K562 (cell line): ENCODE measurements around the gene IGSF21. TPM values are rescaled to one million over a fixed set of nuclear protein-coding genes. Genes with fewer than 3 reads are reported as not detected.

Experiments used
- ATAC-seq: fragments of 200-7000 bp; cut with Tn5 transposase; 3 replicates; pipeline ENCODE4 v1.9.1; 2020; ENCODE audit warnings: moderate library complexity
- Bru-seq: library from RNA; stranded (reverse); fragments of 400-500 nt; gene quantifications from one replicate; lab custom pipeline; 2021; lab: Mats Ljungman, UMichigan
- BruChase-seq, 2 experiments: library from RNA; stranded (reverse); fragments of 400-500 nt; gene quantifications; one replicate each; lab custom pipeline; 2021; lab: Mats Ljungman, UMichigan
- BruUV-seq: library from RNA; stranded (reverse); fragments of 400-500 nt; replicated peaks from 2 replicates; lab custom pipeline; 2021; lab: Mats Ljungman, UMichigan
- CTCF ChIA-PET: fragments of 300-600 bp; formaldehyde crosslinking; extraction: SDS; loops from one replicate; lab custom pipeline; 2021; ENCODE audit warnings: low intra/inter-chr PET ratio; lab: Yijun Ruan, JAX
- POLR2A ChIA-PET: fragments of 300-600, 350-650 bp; sonication (Branson Sonifier 250); formaldehyde crosslinking; extraction: SDS; loops from one replicate; lab custom pipeline; 2021; ENCODE audit warnings: antibody characterized with exemption, inconsistent platforms; lab: Yijun Ruan, JAX
- DNase-seq, 4 experiments: peaks; one replicate each; pipeline versions ENCODE4 v3.0.0 to v3.0.0-alpha.2; 2011 to 2018; ENCODE audit warnings: low spot score in 3 of 4, mixed read lengths in 3 of 4; ENCODE audit errors: extremely low read depth in 1 of 4
- FAIRE-seq: peaks from 2 replicates; lab custom pipeline; 2011; peaks lifted over from hg19 to GRCh38; lab: Jason Lieb, UNC
- H2AFZ ChIP-seq: 2 replicates; pipeline ENCODE4 v1.6.0; 2011; ENCODE audit warnings: low read depth, low read length, control low read depth, inconsistent platforms
- H3K27ac ChIP-seq: fragments of 200-600 bp; 3 replicates; pipeline ENCODE4 v1.8.0; 2011; ENCODE audit warnings: low read depth, mild to moderate bottlenecking, control low read depth, inconsistent platforms, low read length, moderate library complexity, mixed read lengths; ENCODE audit errors: extremely low read depth
- H3K27me3 ChIP-seq, 2 experiments: fragments of 300-600 bp in 1 of 2; 2 replicates in 1 of 2; 3 replicates in 1 of 2; pipeline versions ENCODE4 v1.6.0 to v1.8.0; 2011; ENCODE audit warnings: inconsistent platforms in 2 of 2, low read length in 2 of 2, mild to moderate bottlenecking in 1 of 2, mixed read lengths in 1 of 2, moderate library complexity in 1 of 2; ENCODE audit not compliant: control insufficient read depth in 2 of 2, insufficient read depth in 2 of 2
- H3K36me3 ChIP-seq: fragments of 300-600 bp; 3 replicates; pipeline ENCODE4 v1.8.0; 2011; ENCODE audit warnings: mild to moderate bottlenecking, low read length, inconsistent platforms; ENCODE audit not compliant: control insufficient read depth, insufficient read depth
- H3K4me1 ChIP-seq, 2 experiments: fragments of 200-600 bp in 1 of 2; replicated peaks in 1 of 2; 2 replicates in 1 of 2; 3 replicates in 1 of 2; pipeline versions ENCODE4 v1.5.1 to v1.8.0; 2011; ENCODE audit warnings: inconsistent platforms in 2 of 2, low read length in 2 of 2, mild to moderate bottlenecking in 1 of 2, mixed read lengths in 1 of 2, moderate library complexity in 1 of 2; ENCODE audit not compliant: control insufficient read depth in 2 of 2, insufficient read depth in 2 of 2
- H3K4me2 ChIP-seq: 2 replicates; pipeline ENCODE4 v1.6.1; 2011; ENCODE audit warnings: low read length, control low read depth, inconsistent platforms, mixed read lengths; ENCODE audit not compliant: insufficient read depth
- H3K4me3 ChIP-seq: fragments of 200-600 bp; sonication (generic), shearing (Covaris generic); 2 replicates; pipeline ENCODE4 v1.5.1; 2016; ENCODE audit warnings: control low read depth, inconsistent platforms
- H3K79me2 ChIP-seq: fragments of 200-600 bp; 3 replicates; pipeline ENCODE4 v1.8.0; 2011; ENCODE audit warnings: low read length, inconsistent platforms; ENCODE audit not compliant: control insufficient read depth, insufficient read depth
- H3K9ac ChIP-seq, 2 experiments: 2 replicates each; pipeline versions ENCODE4 v1.6.0 to v1.6.1; 2011; ENCODE audit warnings: low read depth in 2 of 2, low read length in 2 of 2, control low read depth in 1 of 2, inconsistent platforms in 1 of 2, mild to moderate bottlenecking in 1 of 2, mixed read lengths in 1 of 2; ENCODE audit not compliant: insufficient read depth in 1 of 2
- H3K9me1 ChIP-seq: one replicate; pipeline ENCODE4 v1.6.0; 2011; ENCODE audit warnings: inconsistent platforms, mild to moderate bottlenecking, low read length, moderate library complexity; ENCODE audit not compliant: control insufficient read depth, insufficient read depth
- H3K9me3 ChIP-seq: replicated peaks from 2 replicates; pipeline ENCODE4 v1.5.1; 2011; ENCODE audit warnings: low read depth, low read length, inconsistent platforms; ENCODE audit not compliant: control insufficient read depth, insufficient read depth
- H4K20me1 ChIP-seq: replicated peaks from 2 replicates; pipeline ENCODE4 v1.6.1; 2011; ENCODE audit warnings: low read length, inconsistent platforms, mixed read lengths; ENCODE audit not compliant: control insufficient read depth, insufficient read depth
- CREB1 ChIP-seq, 2 experiments: sonication (generic) in 1 of 2; formaldehyde crosslinking in 1 of 2; IDR thresholded peaks; 2 replicates each; pipeline versions ENCODE4 v1.6.1 to v1.8.0; 2012 to 2022; ENCODE audit warnings: inconsistent platforms in 1 of 2, mild to moderate bottlenecking in 1 of 2, missing genetic modification reagents in 1 of 2, moderate library complexity in 1 of 2
- E2F4 ChIP-seq: sonication (generic); formaldehyde crosslinking; IDR thresholded peaks from 2 replicates; pipeline ENCODE4 v1.8.0; 2022; ENCODE audit warnings: mild to moderate bottlenecking, low read depth, missing genetic modification reagents
- GATA2 ChIP-seq: sonication (generic); formaldehyde crosslinking; IDR thresholded peaks from 2 replicates; pipeline ENCODE4 v1.4.0; 2020; ENCODE audit warnings: mild to moderate bottlenecking, missing genetic modification reagents
- HNRNPL ChIP-seq: fragments of 200-400 bp; formaldehyde crosslinking; IDR thresholded peaks from 2 replicates; pipeline ENCODE4 v1.6.1; 2017; ENCODE audit warnings: low read depth, mild to moderate bottlenecking, low read length
- HNRNPLL ChIP-seq: fragments of 200-400 bp; formaldehyde crosslinking; IDR thresholded peaks from 2 replicates; pipeline ENCODE4 v1.6.1; 2017; ENCODE audit warnings: low read length, low read depth, mild to moderate bottlenecking; ENCODE audit not compliant: poor library complexity, severe bottlenecking
- MAFF ChIP-seq: IDR thresholded peaks from 2 replicates; pipeline ENCODE4 v1.6.1; 2012; ENCODE audit warnings: low read length, improper control_type of control experiment
- POU5F1 ChIP-seq: fragments of 150-350 bp; IDR thresholded peaks from 2 replicates; pipeline ENCODE4 v1.6.1; 2014; ENCODE audit warnings: borderline replicate concordance, low read length, low read depth, mild to moderate bottlenecking; ENCODE audit not compliant: partially characterized antibody
- SMAD1 ChIP-seq: fragments of 150-350 bp; IDR thresholded peaks from 2 replicates; pipeline ENCODE4 v1.6.1; 2014; ENCODE audit warnings: low read length, low read depth; ENCODE audit not compliant: partially characterized antibody
- SNRNP70 ChIP-seq: fragments of 200-400 bp; formaldehyde crosslinking; optimal IDR thresholded peaks from 2 replicates; pipeline ENCODE3; 2017; ENCODE audit warnings: low read depth, low read length
- U2AF1 ChIP-seq: fragments of 200-400 bp; formaldehyde crosslinking; optimal IDR thresholded peaks from 2 replicates; pipeline ENCODE3; 2017; ENCODE audit warnings: mild to moderate bottlenecking, low read depth, low read length, moderate library complexity
- XRCC5 ChIP-seq: fragments of 200-400 bp; formaldehyde crosslinking; IDR thresholded peaks from 2 replicates; pipeline ENCODE4 v1.6.1; 2017; ENCODE audit warnings: low read depth, mild to moderate bottlenecking, low read length
- ZBTB12 ChIP-seq: fragments of 250-450 bp; sonication (Bioruptor Pico); IDR thresholded peaks from 2 replicates; pipeline ENCODE4 v1.4.0; 2020
- ZC3H8 ChIP-seq: fragments of 450-650 bp; IDR thresholded peaks from 2 replicates; pipeline ENCODE4 v1.6.1; 2017
- WGBS: fragments of 100-300 bp; shearing (Covaris generic); methylation state at CpG from one replicate; pipeline ENCODE4 v1.1.6; 2016; ENCODE audit warnings: low coverage, mixed read lengths; ENCODE audit not compliant: insufficient coverage; ENCODE audit errors: missing lambda C conversion rate; 5-methylcytosine and 5-hydroxymethylcytosine counted together
- in situ Hi-C: fragments of 300-500 bp; cut with MboI; formaldehyde crosslinking; loops from 4 replicates; pipeline ENCODE4 v1.15.0; 2018; ENCODE audit warnings: inconsistent platforms, mixed read lengths
- intact Hi-C: fragments of 100-400 bp; cut with micrococcal nuclease; formaldehyde crosslinking; loops from 2 replicates; pipeline ENCODE4 v1.14.2; 2022
- long read RNA-seq, 3 experiments: library from polyadenylated mRNA in 2 of 3; library from RNA in 1 of 3; unstranded in 2 of 3; stranded (forward) in 1 of 3; transcript quantifications; one replicate each; pipeline ENCODE4 v2.0.0, GENCODE V29; 2019 to 2022
- polyA minus RNA-seq, 3 experiments: library from RNA; depleted of rRNA, polyadenylated mRNA; stranded (reverse); fragments of >200 nt; gene quantifications; 2 replicates each; pipeline ENCODE4 v1.2.3, GENCODE V29; 2011
- polyA plus RNA-seq, 8 experiments: library from polyadenylated mRNA; depleted of rRNA in 4 of 8; stranded (reverse) in 5 of 8; unstranded in 3 of 8; fragments of >200 nt; fragmentation: Nextera tagmentation in 2 of 8; fragmentation: Illumina TruSeq in 1 of 8; extraction: Ambion mirVana in 2 of 8; extraction: Trizol in 1 of 8; gene quantifications; 2 replicates each; pipeline versions ENCODE4 v1.2.1 to v1.2.3, GENCODE V29; 2011 to 2014; ENCODE audit warnings: inconsistent platforms in 1 of 8, missing spikeins in 1 of 8
- total RNA-seq, 7 experiments: library from RNA; depleted of rRNA in 6 of 7; stranded (reverse); fragments of >200 nt in 6 of 7; fragmentation: Illumina TruSeq in 2 of 7; extraction: Trizol in 2 of 7; gene quantifications; 2 replicates each; pipeline versions ENCODE4 v1.2.1 to v1.2.3, GENCODE V29; 2011 to 2021; ENCODE audit warnings: low replicate concordance in 1 of 7

IGSF21 gene
- not detected in 2 replicates for total RNA-seq (2011; cell fraction: chromatin; rRNA removed; ENCODE audit: low replicate concordance)
- total RNA-seq (2011; cell fraction: nucleolus; rRNA removed): not detected in 2 replicates
- total RNA-seq (2011; cell fraction: nucleoplasm; rRNA removed): not detected in 2 replicates
- total RNA-seq (2014; rRNA removed) (not detected in 2 replicates), total RNA-seq (2014; rRNA removed; fragmentation: Illumina TruSeq; extraction: Trizol) (not detected in 2 replicates), total RNA-seq (2015; rRNA removed; fragmentation: Illumina TruSeq; extraction: Trizol) (not detected in 2 replicates), total RNA-seq (2021) (not detected in 2 replicates), polyA plus RNA-seq (2011; rRNA removed) (not detected in 2 replicates), polyA plus RNA-seq (2014; fragmentation: Illumina TruSeq; extraction: Trizol) (not detected in 2 replicates), polyA plus RNA-seq (2014; fragmentation: Nextera tagmentation; extraction: Ambion mirVana) (not detected), polyA plus RNA-seq (2014; rRNA removed) (not detected in 2 replicates), polyA minus RNA-seq (2011; rRNA and poly(A)+ RNA removed) (not detected in 2 replicates), Bru-seq, nascent RNA (percentile 0 among the genes with signal in this experiment), BruChase-seq, experiment 1, labeled RNA remaining after a 2-hour chase (percentile 0 among the genes with signal in this experiment), BruChase-seq, experiment 2, labeled RNA remaining after a 6-hour chase (not detected)
- not detected in 2 replicates for polyA plus RNA-seq (2011; cell fraction: cytosol; rRNA removed)
- not detected in 2 replicates for polyA plus RNA-seq (2011; cell fraction: nucleus; rRNA removed)
- polyA plus RNA-seq (2012): not detected in 2 replicates
- polyA minus RNA-seq (2011; cell fraction: cytosol; rRNA and poly(A)+ RNA removed): not detected in 2 replicates
- not detected in 2 replicates for polyA minus RNA-seq (2011; cell fraction: nucleus; rRNA and poly(A)+ RNA removed)
- long read RNA-seq, experiment 1: 0 reads
- long read RNA-seq, experiment 2: 0 reads
- long read RNA-seq, experiment 3: 0 reads

- no peaks in the 10 kb centered on the region for H3K79me2 ChIP-seq
- CTCF ChIA-PET: no interaction called here
- no peak within 1 kb of the TSS for H2AFZ ChIP-seq
- H3K27ac ChIP-seq: no peak within 1 kb of the TSS
- in situ Hi-C loops (loop anchor here (10.0 kb wide), 1 partner anchor 183 kb away; no protein-coding TSS in a partner anchor), intact Hi-C loops (loop anchor here (10.0 kb wide), 2 partner anchors 123 to 443 kb away; no protein-coding TSS in a partner anchor)
- H3K4me2 ChIP-seq: no peak within 1 kb of the TSS
- no peak within 1 kb of the TSS for H3K9ac ChIP-seq
- POLR2A ChIA-PET: interaction anchor here (1.1 kb wide), 1 partner anchor 438 kb away, joined by 3 read pairs; no protein-coding TSS in a partner anchor
- H3K9me3 ChIP-seq: no peaks in the 10 kb centered on the region
- BruUV-seq: no TSS peak
- peaks cover 0 to 18% of the 10 kb centered on the region in 2 experiments; a peak in 2 of 5 replicates for H3K4me1 ChIP-seq
- ATAC-seq: no peak
- FAIRE-seq: no peak
- no peak for DNase-seq
- no peaks in the 10 kb centered on the region for H3K36me3 ChIP-seq
- H3K4me3 ChIP-seq: no peak within 1 kb of the TSS
- 25% methylated on average over 34 of the region's 108 CpGs for WGBS
- 0 out of 2 replicates have a peak, but pooled peaks cover 5% of the 10 kb centered on the region for H4K20me1 ChIP-seq
- H3K27me3 ChIP-seq: peaks cover 0 to 41% of the 10 kb centered on the region in 2 experiments; a peak in 3 of 5 replicates
- no peaks in the 10 kb centered on the region for H3K9me1 ChIP-seq
- no peak for TF ChIP-seq POU5F1
- TF ChIP-seq CREB1 (IDR thresholded peaks at IDR 0.05): no peak
- TF ChIP-seq CREB1 (CRISPR knock-in tag; IDR thresholded peaks at IDR 0.05): no peak
- TF ChIP-seq GATA2 (CRISPR knock-in tag): no peak
- TF ChIP-seq E2F4 (CRISPR knock-in tag): no peak
- TF ChIP-seq U2AF1: no peak
- no peak for TF ChIP-seq HNRNPL
- TF ChIP-seq ZBTB12 (CRISPR knock-in tag): no peak
- no peak for TF ChIP-seq XRCC5
- no peak for TF ChIP-seq ZC3H8
- TF ChIP-seq SNRNP70: no peak
- TF ChIP-seq HNRNPLL: no peak
- no peak for TF ChIP-seq SMAD1
- TF ChIP-seq MAFF: no peak
Measured at GRCh38 chr1:18107369-18108298, at the start of gene IGSF21. TSS of gene IGSF21 (plus strand) at chr1:18107798. CDS start at chr1:18108129, 331 bp downstream.
